Left lung (tissue), 10 donors: ENCODE measurements around the gene RPS8. TPM values are rescaled to one million over a fixed set of nuclear protein-coding genes. Genes with fewer than 3 reads are reported as not detected.
"Not testable (repeated sequence)": the region's sequence is repeated elsewhere in the genome, so short reads cannot be mapped to it uniquely, and the experiment has no call there.

Experiments used
- ATAC-seq: fragments of 200-7000 bp; cut with Tn5 transposase; one replicate; pipeline ENCODE4 v1.9.1; 2020; ENCODE audit warnings: moderate library complexity
- DNase-seq, 4 donors: peaks; one replicate each; pipeline ENCODE4 v3.0.0-alpha.2; 2013 to 2020
- H3K27ac ChIP-seq, 2 donors: fragments of 200-600 bp; sonication (generic) in 1 of 2; one replicate each; pipeline versions ENCODE4 v1.5.0 to v1.8.0; 2020 to 2021
- H3K27me3 ChIP-seq, 2 donors: fragments of 200-600 bp; sonication (generic) in 1 of 2; one replicate each; pipeline versions ENCODE4 v1.5.0 to v1.8.0; 2020 to 2021
- H3K36me3 ChIP-seq, 2 donors: fragments of 200-600 bp; sonication (generic) in 1 of 2; one replicate each; pipeline versions ENCODE4 v1.5.0 to v1.8.0; 2020 to 2021
- H3K4me1 ChIP-seq, 2 donors: fragments of 200-600 bp; one replicate each; pipeline ENCODE4 v1.8.0; 2021
- H3K4me3 ChIP-seq, 2 donors: fragments of 200-600 bp; sonication (generic) in 1 of 2; one replicate each; pipeline versions ENCODE4 v1.5.0 to v1.8.0; 2020 to 2021; ENCODE audit warnings: mild to moderate bottlenecking in 1 of 2
- H3K9me3 ChIP-seq, 2 donors: fragments of 200-600 bp; sonication (generic) in 1 of 2; one replicate each; pipeline versions ENCODE4 v1.5.0 to v1.8.0; 2020 to 2021
- intact Hi-C, 2 donors: fragments of 100-400 bp; cut with DNase I; formaldehyde crosslinking; loops; one replicate each; pipeline versions ENCODE4 v1.11.2 to v1.14.2; 2022
- polyA plus RNA-seq, 6 donors: library from polyadenylated mRNA; unstranded; fragments of 120-200 nt; gene quantifications; one replicate each; pipeline ENCODE4 v1.2.1, GENCODE V29; 2013; ENCODE audit not compliant: insufficient read length in 6 of 6
- total RNA-seq, 2 donors: library from RNA; stranded (reverse); fragmentation: NEBNext Ultra II Directional; extraction: Animal tissue kit (Norgen Biotek cat#: 25700); gene quantifications; one replicate each; pipeline ENCODE4 v1.2.1, GENCODE V29; 2021
- TF ChIP-seq, protein P1 (sequence below), 2 donors: fragments of 200-600 bp; sonication (generic) in 1 of 2; IDR thresholded peaks; one replicate each; pipeline versions ENCODE4 v1.5.0 to v1.8.0; 2021; ENCODE audit warnings: antibody characterized with exemption in 2 of 2
- donor health status: DM: no; HTN: yes; CAD: no.
- donor health status: DM: no; HTN: no; CAD: no.

The RPS8 gene
- total and polyA plus RNA-seq, 8 donors: 1,533 to 3,443 (median 2,890) TPM

DNA sequence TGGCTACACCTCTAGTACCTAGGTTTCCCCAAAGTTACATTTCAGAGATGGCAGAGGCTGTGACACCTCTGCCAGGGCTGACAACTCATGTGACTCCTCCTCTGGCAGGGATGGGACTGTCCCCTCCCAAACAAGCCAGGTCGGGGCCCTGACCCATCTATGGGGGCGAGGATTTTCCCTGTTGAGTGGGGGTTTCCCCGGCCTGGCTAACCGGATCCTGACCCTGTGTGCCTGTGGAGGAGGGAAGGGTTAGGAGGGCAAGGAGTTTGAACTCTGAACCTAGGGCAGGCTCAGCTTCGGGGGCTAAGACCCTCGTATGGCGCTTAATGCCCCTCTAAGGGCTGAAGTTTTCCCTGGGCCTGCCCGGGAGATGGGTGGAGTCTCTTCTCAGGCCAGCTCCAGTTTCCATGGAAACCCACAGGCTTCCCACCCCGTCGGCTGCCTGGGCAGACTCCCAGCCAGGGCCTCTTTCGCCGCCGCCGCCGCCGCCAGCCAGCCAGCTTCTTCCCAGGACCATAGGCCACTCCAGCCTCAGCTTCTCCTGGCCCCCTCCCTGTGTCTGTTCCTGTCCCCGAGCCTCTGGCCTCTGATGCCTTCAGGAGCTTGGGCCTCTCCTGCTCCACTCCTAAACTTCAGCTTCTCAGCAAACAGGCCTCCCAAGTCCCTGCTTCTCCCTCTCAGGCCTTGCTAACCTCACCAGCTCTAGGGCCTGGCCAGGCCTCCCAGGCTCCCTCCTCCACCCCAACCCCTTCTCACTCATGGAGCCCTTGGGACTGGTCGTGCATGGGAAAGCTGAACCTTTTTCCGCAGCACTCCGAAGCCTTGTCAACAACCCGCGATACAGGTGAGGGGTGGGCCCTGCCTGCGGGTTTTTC lies 33.0 kb downstream of the RPS8 start, which contains the start of gene BTBD19:
Gene BTBD19 (plus strand): TSS at position 461 of the 875 bp plus-strand sequence. CDS start 298 bp downstream, at position 759.
- TF ChIP-seq, protein P1, sequence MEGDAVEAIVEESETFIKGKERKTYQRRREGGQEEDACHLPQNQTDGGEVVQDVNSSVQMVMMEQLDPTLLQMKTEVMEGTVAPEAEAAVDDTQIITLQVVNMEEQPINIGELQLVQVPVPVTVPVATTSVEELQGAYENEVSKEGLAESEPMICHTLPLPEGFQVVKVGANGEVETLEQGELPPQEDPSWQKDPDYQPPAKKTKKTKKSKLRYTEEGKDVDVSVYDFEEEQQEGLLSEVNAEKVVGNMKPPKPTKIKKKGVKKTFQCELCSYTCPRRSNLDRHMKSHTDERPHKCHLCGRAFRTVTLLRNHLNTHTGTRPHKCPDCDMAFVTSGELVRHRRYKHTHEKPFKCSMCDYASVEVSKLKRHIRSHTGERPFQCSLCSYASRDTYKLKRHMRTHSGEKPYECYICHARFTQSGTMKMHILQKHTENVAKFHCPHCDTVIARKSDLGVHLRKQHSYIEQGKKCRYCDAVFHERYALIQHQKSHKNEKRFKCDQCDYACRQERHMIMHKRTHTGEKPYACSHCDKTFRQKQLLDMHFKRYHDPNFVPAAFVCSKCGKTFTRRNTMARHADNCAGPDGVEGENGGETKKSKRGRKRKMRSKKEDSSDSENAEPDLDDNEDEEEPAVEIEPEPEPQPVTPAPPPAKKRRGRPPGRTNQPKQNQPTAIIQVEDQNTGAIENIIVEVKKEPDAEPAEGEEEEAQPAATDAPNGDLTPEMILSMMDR (IDR thresholded peaks at IDR 0.05): no peak
- ATAC-seq (peak; percentile 28), DNase-seq (peak; percentile 86 to 93 (median 88))
- Histone ChIP-seq H3K4me3 (peak within 1 kb of the TSS; percentile 2 to 25), H3K4me1 (peaks cover 45 to 99% of the 10 kb centered on the region in 2 donors), H3K36me3 (peaks cover 0 to 42% of the 10 kb centered on the region in 2 donors), H3K27me3 (no peaks in the 10 kb centered on the region), H3K9me3 (no peaks in the 10 kb centered on the region), H3K27ac (peak within 1 kb of the TSS; percentile 97 to 99)
- intact Hi-C loops: no loop called here

DNA sequence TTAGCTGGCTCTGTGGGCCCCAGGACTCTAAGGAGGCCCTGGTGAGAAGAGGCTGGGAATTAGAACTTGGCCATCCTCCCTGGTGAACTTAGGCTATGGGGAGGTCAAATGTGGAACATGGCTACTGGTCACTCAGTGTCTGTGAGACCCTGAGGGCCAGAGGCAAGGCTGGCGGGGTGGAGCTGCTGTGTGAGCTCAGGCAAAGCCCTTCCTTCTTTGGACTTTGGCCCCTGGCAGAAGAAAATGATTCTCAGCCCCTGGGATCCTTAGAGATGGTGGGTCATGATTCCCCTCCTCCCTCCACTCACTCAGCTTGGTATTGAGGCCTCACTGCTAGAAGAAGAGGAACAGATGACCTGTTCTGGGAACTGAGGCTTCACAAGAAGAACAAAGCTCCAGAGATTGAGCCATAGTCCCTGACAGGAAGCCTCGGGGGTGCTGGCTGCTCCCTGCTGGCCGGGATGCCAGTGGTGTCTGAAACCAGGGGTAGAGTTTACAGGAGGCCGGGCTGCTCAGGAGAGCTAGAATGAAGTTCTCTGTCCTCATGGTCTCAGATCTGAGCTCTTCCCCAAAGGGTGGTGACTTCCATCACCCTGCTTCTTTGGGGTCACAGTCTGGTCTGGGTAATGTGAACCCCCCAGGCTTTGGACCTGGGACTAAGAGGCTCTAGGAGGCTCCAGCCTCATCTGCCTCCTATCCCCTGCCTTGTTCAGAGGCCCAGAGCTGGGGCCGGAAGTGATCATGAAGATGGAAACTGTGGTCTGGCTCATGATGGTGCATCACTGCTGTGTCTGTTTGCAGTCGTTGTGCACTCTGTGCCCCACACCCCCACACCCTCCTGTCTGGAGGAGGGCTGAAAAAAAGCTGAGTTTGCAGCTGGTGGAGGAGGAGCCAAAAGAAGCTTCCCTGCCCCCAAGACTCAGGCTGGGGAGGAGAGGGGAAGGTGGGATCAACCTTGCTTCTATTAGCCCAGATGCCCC lies 33.9 kb downstream of the RPS8 start:
- peak; percentile 2 for ATAC-seq
- peak in 2 of 4 donors; percentile 84 to 86 for DNase-seq
- Histone ChIP-seq H3K27ac (peak overlapping the region; percentile 97 to 99), H3K9me3 (no peaks in the 10 kb centered on the region), H3K4me1 (peaks cover 46 to 99% of the 10 kb centered on the region in 2 donors), H3K4me3 (peak overlapping the region; percentile 2 to 25), H3K36me3 (peaks cover 0 to 35% of the 10 kb centered on the region in 2 donors), H3K27me3 (no peaks in the 10 kb centered on the region)
- intact Hi-C loops: no loop called here
- TF ChIP-seq, protein P1 (IDR thresholded peaks at IDR 0.05): no peak

DNA sequence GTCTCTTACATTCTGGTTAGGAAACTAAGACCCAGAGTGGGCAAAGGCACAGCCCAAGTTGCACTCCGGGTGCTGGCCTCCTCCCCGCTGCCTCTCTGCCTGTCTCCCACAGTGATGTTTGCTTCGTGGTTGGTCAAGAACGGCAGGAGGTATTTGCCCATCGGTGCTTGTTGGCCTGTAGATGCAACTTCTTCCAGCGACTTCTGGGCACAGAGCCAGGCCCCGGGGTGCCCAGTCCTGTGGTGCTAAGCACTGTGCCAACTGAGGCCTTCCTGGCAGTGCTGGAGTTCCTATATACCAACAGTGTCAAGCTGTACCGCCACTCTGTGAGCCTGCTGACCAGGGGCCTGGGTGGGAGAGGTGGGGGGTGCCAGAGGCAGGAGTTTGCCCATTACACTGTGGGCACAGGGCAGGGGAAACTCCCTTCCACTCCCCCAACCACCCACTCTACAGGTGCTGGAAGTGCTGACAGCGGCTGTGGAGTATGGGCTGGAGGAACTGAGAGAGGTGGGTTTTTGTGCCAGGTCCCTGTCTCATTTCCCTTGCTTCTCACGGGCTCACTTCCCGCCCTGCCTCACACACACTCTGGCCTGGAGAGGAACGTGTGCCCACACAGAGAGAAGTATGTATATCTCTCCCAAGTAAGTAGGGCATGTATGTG lies 34.9 kb downstream of the RPS8 start:
- H3K36me3 ChIP-seq: peaks cover 0 to 32% of the 10 kb centered on the region in 2 donors
- intact Hi-C loops: no loop called here
- peak overlapping the region in 1 of 2 donors; percentile 25 for H3K4me3 ChIP-seq
- no peaks in the 10 kb centered on the region for H3K27me3 ChIP-seq
- TF ChIP-seq, protein P1 (IDR thresholded peaks at IDR 0.05): no peak
- DNase-seq (peak in 2 of 4 donors; percentile 79 to 89), ATAC-seq (no peak)
- H3K4me1 ChIP-seq: peaks cover 46 to 99% of the 10 kb centered on the region in 2 donors
- peak overlapping the region; percentile 97 to 99 for H3K27ac ChIP-seq
- H3K9me3 ChIP-seq: no peaks in the 10 kb centered on the region

DNA sequence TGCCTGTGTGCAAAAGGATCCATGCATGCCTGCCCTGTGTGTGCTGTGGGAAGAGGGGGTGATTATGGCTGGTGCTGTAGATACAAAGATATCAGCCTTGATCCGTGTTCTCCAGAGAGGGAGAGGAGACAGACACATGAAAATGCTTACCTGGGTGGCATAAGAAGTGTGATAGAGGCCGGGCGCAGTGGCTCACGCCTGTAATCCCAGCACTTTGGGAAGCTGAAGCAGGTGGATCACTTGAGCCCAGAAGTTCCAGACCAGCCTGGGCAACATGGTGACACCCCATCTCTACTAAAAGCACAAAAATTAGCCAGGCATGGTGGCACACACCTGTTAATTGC lies 35.4 kb downstream of the RPS8 start:
- H3K27me3 ChIP-seq, ATAC-seq, H3K4me3 ChIP-seq, intact Hi-C loops, H3K9me3 ChIP-seq: not testable (repeated sequence)
- H3K4me1 ChIP-seq: peaks cover 46 to 98% of the 10 kb centered on the region in 2 donors
- peaks cover 0 to 32% of the 10 kb centered on the region in 2 donors for H3K36me3 ChIP-seq
- DNase-seq: peak in 1 of 4 donors; percentile 17
- peak overlapping the region; percentile 97 to 99 for H3K27ac ChIP-seq

DNA sequence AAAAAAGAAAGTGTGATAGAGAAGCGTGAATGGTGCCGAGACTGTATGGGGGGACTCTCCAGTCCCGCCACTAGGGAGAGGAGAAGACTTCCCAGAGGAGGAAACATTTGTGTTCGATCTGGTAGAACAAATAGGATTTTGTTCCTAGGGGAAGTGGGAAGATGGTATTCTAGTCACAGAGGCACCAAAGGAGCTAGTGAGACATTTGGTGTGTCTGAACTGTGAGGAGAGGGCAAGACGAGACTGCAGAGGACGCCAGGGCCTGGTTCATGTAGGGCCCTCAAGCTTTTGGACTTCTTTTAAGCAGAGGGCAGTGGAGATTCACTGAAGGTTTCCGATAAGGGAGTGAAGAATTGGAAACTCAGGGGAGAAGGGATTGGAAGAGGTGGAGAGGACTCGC lies 35.9 kb downstream of the RPS8 start:
- Histone ChIP-seq H3K27ac (peak overlapping the region; percentile 23 to 99), H3K27me3 (no peaks in the 10 kb centered on the region), H3K9me3 (no peaks in the 10 kb centered on the region), H3K4me1 (peaks cover 42 to 93% of the 10 kb centered on the region in 2 donors), H3K4me3 (no peak overlapping the region), H3K36me3 (peaks cover 0 to 30% of the 10 kb centered on the region in 2 donors)
- intact Hi-C loops: no loop called here
- ATAC-seq (no peak), DNase-seq (peak in 1 of 4 donors; percentile 5)
- TF ChIP-seq, protein P1 (IDR thresholded peaks at IDR 0.05): no peak
